ENCODE data around the gene RUNX2.
"Not testable (repeated sequence)": the region's sequence is repeated elsewhere in the genome, so short reads cannot be mapped to it uniquely, and the experiment has no call there.

Gene RUNX2

GRCh38 chr6:45327956-45328522, at the start of gene RUNX2:
Gene RUNX2 (plus strand): TSS chr6:45328330. CDS start chr6:45328727, 397 bp downstream.
- DNase-seq: no peak

- DNase-seq: no peak
Measured at GRCh38 chr6:45278367-45278766, 49.8 kb upstream of the RUNX2 start.

GRCh38 chr6:45286707-45287106, 41.4 kb upstream of the RUNX2 start:
- not testable (repeated sequence) for DNase-seq

- no peak for DNase-seq
Measured at GRCh38 chr6:45289751-45290514, 38.2 kb upstream of the RUNX2 start.

- no peak for DNase-seq
Measured at GRCh38 chr6:45293306-45293705, 34.8 kb upstream of the RUNX2 start.

DNA sequence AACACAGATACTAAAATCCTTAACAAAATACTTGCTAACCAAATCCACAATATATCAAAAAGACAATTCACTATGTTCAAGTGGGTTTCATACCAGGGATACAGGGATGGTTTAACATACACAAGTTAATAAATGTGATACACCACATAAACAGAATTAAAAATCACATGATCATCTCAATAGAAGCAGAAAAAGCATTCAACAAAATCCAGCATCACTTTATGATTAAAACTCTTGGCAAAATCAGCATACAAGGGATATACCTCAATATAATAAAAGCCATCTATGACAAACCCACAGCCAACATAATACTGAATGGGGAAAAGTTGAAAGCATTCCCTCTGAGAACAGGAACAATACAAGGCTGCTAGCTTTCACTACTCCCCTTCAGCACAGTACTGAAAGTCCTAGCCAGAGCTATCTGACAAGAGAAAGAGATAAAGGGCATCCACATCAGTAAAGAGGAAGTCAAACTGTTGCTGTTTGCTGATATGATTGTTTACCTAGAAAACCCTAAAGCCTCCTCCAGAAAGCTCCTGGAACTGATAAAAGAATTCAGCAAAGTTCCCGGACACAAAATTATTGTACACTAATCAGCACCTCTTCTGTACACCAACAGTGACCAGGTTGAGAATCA, 33.9 kb upstream of the RUNX2 start:
- DNase-seq: not testable (repeated sequence)

- DNase-seq: no peak
Measured at GRCh38 chr6:45297320-45297719, 30.8 kb upstream of the RUNX2 start.

DNA sequence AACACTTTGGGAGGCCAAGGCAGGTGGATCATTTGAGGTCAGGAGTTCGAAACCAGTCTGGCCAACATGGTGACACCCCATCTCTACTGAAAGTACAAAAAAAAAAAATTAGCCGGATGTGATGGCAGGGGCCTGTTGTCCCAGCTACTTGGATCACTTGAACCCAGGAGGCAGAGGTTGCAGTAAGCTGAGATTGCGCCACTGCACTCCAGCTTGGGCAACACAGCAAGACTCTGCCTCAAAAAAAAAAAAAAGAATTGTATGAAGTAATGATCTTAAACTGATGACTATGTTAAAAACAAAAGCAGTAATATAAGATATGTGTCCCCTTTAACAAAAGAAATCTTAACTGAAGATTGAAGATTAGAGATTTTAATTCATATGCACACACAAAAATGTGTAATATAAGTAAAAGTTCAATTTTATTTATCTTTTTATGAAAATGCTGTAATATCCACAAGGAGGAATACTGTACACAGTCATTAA, 29.0 kb upstream of the RUNX2 start:
- DNase-seq: no peak

- no peak for DNase-seq
Measured at GRCh38 chr6:45300736-45301135, 27.4 kb upstream of the RUNX2 start.

DNA sequence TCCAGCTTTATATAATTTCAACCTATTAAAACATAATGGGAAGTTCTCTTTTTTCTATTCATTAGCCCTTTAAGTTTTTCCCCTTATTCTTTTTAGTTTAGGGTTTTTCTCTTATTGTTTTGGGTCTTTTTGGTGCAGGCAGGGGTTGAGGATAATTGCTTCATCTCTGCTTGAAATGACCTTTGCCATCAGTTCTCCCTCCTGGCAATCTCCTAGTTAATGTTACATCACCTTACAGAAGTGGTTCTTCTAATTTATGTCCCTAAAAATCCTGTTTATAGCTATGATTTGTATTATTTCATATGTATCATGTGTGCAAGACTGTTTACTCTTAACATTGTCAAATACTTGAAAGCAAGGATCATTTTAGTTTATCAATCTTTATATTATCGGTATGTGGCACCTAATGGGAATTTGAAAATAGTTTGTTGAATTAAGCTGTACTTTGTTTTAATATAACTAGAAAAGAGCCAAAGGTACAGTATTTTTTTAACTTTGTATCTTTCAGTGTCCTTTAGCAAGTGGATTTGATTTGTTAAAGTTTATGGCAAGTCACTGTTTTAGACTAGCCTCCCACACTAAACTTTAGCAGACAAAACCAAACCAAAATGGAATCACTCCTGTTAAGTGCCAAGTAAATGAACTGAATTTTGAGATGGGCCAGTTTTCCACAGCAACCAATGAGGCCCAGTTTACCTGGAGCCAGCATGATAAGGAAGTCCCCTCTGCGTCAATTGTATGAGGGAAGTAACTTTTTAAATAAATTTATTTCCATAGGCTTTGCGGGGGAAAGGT, 26.6 kb upstream of the RUNX2 start:
- no peak for DNase-seq

DNA sequence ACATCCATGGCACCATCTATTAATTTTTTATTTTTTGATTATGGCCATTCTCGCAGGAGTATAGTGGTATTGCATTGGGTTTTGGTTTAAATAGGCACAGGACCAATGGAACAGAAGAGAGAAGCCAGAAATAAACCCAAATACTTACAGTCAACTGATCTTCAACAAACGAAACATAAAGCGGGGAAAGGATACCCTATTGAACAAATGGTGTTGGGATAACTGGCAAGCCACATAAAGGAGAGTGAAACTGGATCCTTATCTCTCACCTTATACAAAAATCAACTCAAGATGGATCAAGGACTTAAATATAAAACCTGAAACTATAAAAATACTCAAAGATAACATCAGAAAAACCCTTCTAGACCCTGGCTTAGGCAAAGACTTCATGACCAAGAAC, 25.3 kb upstream of the RUNX2 start:
- no peak for DNase-seq

DNA sequence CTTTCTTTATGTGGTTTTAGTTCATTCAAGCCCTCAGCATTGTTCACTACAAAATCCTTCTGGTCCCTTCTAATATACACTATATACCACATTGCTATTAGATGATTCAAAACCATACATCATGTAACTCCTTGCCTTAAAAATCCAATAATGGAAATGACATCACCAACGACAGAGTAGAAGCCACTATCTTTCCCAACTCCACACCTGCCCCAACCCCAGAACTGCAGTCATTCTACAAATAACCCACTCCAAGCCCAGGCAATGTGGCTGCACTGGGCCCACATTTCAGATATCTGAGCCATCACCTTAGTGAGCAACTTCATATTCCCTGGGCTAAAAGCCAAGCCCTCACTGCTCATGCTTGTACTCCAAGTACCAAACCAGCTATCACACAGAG, 22.6 kb upstream of the RUNX2 start:
- no peak for DNase-seq

DNA sequence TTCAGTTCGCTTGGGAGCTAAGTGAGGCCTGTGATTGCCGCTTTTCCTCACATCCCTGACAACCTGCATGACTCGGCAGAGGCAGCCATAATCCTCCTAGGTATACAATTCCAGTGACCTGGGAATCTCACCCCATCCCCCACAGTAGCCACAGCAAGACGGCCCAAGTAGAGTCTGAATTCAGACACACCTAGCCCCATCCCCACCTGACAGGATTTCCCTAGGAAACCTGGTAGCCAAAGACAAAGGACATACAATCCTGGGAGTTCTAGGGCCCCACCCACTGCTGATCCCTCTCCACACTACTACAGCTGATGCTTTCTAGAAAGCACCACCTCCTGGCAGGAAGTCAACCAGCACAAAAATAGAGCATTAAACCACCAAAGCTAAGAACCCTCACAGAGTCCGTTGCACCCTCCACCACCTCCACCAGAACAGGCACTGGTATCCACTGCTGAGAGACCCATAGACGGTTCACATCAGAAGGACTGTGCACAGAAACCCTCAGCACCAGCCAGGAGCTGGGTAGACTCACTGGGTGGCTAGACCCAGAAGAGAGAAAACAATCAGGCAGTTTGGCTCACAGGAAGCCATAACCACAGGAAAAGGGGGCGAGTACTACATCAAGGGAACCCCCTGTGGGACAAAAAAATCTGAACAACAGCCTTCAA, 17.9 kb upstream of the RUNX2 start:
- no peak for DNase-seq

GRCh38 chr6:45314146-45314545, 14.0 kb upstream of the RUNX2 start:
- no peak for DNase-seq

- no peak for DNase-seq
Measured at GRCh38 chr6:45320349-45320748, 7.8 kb upstream of the RUNX2 start.

- DNase-seq: no peak
Measured at GRCh38 chr6:45323656-45324224, 4.4 kb upstream of the RUNX2 start.

GRCh38 chr6:45326698-45327417, 1.3 kb upstream of the RUNX2 start:
- no peak for DNase-seq

DNA sequence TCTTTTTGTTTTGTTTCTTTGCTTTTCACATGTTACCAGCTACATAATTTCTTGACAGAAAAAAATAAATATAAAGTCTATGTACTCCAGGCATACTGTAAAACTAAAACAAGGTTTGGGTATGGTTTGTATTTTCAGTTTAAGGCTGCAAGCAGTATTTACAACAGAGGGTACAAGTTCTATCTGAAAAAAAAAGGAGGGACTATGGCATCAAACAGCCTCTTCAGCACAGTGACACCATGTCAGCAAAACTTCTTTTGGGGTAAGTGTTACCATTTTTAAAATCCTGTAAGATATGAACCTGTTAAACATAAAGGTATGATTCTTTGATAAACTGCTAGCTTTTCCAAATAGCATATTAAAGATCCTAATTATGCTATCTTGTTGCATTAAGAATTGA, 393 bp downstream of the RUNX2 start:
- DNase-seq: no peak

GRCh38 chr6:45344900-45345299, 16.8 kb downstream of the RUNX2 start:
- no peak for DNase-seq

GRCh38 chr6:45350186-45350710, 22.1 kb downstream of the RUNX2 start:
- DNase-seq: no peak

- DNase-seq: no peak
Measured at GRCh38 chr6:45351076-45351475, 22.9 kb downstream of the RUNX2 start.

Data from SIG-M5 (cell line).